HG03442 (cell line): ENCODE measurements around the gene CERK.
"Not testable (repeated sequence)": the region's sequence is repeated elsewhere in the genome, so short reads cannot be mapped to it uniquely, and the experiment has no call there.

Experiments used
- ATAC-seq: cut with Tn5 transposase; IDR thresholded peaks from one replicate; pipeline ENCODE4 v1.9.1; 2021; ENCODE audit warnings: mild to moderate bottlenecking, moderate library complexity; ENCODE audit not compliant: unreplicated experiment

Gene CERK

DNA sequence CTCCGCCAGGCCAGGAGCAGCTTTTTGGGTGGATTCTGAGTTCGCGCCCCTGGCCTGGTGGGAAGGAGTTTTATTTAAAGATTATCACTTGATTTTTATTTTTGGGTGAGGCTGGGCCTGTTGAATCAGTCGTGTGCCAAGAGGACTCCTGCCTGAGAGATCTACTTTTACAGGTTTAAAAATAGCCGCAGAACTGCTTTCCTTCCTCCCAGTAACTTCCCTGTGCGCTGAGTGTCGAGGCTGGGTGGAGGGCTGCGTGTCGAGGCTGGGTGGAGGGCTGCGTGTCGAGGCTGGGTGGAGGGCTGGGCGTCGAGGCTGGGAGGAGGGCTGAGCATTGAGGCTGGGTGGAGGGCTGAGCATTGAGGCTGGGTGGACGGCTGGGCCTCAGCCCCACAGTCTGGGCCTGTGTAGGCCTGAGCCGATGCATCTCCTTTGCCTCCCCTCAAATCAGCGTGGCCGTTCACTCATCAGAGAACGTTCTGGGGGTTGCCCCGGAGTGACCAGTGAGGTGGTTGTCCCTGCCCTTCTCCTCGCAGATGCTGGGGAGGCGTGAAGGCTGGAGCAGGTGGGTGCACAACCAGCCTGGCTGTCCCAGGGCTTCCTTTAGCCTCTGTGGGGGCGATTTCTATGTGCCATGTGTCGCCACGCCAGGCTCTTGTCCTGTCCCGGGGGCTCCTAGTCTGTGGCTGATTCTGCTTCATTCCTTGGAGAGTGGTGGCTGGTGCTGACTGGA is 87.8 kb downstream of the CERK start:
- ATAC-seq: no peak

DNA sequence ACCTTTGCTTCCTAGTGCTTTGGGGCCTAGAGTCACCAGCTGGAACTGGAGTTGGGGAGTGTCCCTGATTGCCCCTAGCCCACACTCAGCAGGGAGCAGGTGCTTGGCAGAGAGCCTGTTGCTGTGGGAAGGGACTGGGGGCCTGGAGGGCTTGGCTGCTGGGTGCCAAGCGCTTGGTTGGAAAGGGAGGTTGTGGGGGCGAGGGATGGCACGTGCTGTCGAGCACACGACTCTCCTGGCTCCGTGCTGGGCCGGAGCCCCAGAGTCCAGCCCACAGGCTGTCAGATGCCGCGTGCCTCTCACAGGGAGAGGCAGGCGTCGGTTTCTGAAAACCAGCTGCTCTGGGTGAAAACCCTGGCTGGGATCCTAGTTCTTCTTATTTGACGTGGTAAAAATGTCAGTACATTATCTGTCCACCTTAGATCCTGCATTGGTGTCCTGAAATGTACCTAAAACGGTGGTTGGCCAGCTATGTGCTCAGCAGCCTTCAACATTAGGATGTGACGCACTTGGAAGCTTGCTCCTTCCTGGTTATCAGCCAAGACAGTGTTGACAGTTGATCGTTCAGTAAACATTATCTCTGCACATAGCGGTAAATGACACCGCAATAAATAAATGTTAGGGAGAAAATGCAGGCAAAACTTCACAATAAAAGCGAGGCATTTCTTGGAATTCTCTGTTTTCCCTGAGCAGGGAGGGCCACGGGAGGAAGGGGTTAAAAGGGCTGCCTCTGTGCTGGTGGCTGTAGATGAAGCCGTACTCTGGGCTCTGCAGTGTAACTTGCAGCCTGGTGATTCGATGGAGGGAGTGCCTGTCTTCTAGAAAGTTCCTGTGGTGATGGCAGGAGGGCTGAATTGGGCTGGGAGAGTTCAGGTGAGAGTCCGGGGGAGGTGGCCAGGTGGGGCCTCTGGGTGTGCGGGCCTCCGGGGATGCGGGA is 88.6 kb downstream of the CERK start:
- ATAC-seq: no peak

DNA sequence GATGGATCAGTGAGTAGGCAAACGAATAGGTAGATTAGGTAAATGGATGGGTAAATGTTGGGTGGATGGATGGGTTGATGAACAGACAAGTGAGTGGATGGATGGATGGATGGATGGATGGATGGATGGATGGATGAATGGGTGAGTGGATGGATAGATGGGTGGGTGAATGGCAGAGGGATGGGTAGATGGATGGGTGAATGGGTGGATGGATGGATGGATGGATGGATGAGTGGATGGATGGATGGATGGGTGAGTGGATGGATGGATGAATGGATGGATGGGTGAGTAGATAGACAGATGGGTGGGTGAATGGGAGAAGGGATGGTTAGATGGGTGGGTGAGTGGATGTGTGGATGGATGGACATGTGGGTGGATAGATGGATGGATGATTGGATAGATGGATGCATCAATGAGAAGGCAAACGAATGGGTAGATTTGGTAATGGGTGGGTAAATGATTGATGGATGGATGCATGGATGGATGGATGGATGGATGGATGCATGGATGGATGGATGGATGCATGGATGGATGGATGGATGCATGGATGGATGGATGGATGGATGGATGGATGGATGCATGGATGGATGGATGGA is 89.7 kb downstream of the CERK start:
- ATAC-seq: not testable (repeated sequence)

DNA sequence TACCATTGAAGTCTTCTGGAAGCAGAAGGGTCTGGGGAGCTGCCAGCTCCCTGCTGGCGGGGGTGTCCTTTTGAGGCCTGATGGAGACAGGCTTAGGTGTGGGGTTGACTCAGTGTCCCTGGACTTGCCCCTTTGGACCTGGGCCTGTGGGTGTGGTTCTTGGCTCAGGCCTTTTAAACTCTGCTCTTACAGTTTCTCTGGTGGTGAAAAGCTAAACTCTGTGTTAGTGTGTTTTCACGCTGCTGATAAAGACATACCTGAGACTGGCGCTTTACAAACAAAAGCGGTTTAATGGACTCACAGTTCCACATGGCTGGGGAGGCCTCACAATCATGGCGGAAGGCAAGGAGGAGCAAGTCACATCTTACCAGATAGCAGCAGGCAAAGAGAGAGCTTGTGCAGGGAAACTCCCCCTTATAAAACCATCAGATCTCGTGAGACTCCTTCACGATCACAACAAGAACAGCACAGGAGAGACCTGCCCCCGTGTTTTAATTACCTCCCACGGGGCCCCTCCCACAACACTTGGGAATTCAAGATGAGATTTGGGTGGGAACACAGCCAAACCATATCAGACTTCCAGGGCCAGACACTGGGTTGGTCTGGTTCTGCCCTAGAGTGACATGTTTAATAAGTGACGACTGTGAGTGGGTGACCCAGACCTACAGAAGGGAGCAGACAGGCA is 91.4 kb downstream of the CERK start:
- ATAC-seq: no peak

DNA sequence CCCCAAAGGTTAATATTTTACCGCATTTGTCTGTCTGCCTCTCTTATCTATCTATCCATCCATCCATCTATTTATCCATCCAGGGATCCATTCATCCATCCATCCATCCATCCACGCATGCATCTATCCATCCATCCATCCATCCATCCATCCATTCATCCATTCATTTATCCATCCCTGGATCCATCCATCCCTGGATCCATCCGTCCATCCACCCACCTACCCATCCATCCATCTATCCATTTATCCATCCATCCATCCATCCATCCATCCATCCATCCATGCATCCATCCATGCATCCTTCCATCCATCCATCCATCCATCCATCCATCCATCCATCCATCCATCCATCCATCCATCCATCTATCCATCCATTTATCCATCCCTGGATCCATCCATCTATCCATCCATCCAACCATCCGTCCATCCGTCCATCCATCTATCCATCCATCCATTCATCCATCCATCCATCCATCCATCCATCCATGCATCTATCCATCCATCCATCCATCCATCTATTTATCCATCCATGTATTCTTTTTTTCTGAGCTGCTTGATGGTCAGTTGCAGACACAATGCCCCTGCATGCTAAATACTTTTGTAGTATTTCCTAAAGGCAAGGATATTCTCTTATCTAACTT is 95.1 kb downstream of the CERK start:
- ATAC-seq: not testable (repeated sequence)

DNA sequence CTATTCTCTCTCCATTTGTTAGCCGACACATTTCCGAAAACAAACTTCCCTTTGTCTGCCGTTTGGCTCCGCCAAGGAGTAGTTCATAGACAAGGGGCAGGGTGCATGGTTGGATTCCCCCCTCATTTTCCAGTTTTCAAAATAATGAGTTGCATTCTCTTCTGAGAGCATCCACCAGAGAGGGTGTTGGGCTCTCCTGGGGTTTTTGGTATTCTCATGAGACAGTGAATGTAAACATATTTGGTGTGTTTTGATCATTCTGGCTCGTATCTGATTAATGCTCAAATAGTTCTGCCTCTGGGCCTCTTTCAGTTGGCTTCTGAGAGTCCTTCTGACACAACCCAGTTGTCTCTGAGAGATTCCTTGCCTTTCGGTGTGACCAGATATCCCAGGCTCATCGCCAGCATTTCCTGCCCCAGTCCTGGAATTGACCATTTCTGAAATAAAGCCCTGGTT is 96.2 kb downstream of the CERK start:
- no peak for ATAC-seq

DNA sequence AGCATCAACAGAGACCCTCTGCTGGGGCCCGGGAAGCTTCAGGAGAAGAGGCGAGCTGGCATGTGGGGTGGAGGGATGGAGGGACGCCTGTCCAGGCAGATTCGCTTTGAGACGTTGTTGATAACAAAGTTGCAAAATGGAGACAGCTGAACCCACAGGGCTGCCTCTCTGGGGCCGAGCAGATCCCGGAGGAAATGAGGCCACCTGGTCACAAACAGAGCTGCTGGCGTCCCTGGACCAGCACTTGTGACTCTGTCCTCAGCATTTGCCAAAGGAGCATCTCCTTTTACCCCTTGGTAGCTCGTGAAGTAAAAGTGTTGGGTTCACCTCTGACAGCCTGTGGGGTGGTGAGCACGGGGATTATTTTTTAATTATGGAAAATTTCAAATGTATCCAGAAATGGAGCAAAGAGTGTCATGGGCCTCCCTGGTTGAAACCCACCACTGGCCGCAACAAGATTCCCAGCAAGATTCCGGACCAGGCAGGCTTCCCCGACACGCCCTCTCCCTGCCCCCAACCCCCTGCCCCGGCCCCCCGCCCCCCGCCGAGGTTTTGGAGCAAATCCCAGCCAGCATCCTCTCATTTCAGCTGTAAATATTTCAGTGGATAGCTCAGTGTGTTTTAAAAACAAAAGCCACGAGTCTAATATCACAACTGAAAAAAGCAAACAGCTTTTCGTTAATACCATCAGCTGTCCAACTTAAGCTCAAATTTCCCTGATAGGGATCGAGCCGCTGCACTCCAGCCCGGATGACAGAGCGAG is 97.6 kb downstream of the CERK start:
- ATAC-seq: no peak

DNA sequence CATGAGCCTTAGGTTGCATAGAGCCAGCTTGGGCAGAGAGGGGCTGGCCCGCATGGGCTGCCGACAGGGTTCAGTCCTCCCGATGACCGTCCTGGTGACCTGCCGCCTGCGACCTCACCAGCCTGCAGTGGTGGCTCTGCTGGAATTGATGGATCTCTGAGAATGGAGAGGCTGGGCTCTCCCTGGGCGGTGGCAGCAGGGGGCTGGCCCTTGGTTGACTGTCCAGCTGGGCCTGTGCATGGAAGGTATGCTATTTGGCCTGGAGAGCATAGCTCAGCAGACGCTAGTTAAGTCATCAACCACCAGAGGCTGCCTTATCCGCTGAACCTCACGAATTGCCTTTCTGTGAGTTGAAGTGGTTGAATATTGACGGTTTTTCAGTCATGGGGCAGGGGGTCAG is 98.2 kb downstream of the CERK start:
- ATAC-seq: no peak

DNA sequence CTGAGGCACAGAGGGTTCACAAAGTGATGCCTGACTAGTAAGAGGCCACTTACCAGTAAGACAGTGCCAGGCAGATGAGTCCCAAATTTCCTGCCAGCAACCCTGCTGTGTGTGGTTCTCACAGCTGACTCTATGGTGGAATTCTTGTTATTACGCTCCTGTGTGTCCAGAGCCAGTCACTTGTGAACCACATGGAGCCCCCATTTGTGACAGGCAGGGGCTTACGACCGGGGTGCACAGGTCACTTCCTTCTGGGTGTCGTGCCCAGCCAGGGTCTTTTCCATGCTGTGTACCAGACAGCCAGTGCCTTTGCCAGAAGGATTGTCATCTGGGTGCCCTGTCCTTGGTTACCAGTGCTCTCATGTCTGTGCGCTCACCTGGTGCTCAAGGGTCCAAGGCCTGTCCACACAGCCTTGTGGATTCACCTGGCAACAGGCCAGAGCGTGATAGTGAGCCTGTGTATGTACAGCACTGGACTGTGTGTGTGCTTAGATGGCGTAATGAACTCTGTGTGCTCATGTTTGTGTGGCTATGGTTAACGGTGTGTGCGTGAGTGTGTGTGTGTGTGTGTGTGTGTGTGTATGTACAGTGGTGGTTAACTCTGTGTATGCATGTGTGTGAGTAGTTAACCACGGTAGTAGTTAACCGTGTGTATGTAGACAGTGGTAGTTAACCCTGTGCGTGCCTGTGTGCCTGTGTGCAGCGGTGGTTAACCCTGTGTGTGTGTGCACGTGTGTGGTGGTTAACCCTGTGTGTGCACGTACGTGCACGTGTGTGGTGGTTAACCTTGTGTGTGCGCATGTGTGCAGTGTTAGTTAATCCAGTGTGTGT is 99.2 kb downstream of the CERK start:
- no peak for ATAC-seq

DNA sequence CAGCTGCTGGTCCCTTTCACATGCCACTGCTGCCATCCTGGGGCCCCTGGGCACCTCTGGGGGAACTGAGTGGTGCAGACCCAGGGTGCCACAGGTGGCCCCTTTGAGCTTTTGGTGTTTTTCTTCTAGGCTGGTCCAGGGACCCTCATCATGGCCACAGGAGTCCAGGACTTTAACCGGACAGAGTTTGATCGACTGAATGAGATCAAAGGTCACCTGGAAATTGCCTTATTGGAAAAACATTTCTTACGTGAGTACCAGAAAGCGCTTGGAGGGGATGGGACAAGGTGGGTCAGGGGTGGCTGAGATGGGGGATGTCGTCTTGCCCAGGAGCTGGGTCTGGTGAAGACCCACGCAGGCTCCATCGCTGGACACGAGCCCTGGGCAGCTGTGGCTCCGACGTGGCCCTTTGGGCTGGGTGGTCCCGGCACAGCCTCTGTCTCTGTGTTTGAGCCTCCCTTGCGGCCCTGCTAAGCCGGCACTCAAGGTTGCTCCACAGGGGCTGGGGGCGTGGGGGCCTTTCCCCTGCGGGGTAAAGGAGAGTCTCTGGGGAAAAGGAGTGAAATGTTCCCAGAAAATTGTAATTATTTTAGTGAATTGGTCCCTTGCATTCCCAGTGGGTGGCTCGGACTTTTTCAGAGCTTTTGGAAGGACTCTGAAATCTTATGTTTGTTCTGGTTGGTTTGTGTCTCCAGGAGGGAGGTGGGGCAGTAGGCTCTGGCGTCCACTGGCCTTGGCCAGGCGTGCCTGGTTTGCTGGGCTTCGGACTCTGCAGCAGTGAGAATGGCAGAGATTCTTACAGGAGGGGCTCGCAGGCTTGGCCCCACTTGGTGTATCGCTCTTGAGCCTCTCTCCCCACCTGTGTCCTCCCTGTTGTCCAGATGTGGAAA is 100.1 kb downstream of the CERK start:
- no peak for ATAC-seq

DNA sequence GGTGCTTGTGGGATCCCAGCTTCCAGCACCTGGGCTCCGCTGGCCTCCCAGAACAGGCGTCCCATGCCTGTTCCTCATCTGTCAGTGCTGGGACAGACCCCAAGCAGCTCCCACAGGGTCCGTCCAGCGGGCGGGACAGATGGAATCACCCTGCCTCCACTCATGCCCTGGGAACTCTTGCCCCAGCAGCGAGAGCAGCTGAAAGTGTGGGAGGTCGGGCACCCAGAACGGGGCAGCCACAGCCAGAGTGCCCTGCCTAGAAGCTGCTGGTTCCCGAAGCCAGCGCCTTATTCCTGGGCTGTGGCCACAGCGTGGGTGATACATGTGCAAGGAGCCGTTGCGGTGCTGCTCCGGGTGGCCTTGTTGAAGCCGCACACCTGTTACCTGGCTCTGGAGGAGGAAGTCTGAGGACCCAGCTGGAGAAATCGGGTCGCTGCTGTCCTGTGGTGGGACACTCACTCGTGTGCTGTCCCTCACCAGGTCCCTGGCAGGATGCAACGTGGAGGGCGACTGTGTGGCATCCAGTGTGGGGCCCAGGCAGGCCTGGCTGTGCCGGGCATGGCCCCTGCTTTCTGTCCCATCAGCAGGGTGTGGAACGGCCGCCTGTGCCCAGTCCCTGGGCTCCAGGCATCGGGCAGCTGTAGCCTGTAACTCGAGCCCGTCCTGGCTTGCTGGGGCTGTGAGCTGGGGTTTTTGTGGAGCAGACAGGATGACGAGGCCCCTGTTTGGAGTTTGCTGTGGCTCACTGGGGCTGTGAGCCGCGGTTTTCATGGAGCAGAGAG is 101.6 kb downstream of the CERK start:
- ATAC-seq: no peak

DNA sequence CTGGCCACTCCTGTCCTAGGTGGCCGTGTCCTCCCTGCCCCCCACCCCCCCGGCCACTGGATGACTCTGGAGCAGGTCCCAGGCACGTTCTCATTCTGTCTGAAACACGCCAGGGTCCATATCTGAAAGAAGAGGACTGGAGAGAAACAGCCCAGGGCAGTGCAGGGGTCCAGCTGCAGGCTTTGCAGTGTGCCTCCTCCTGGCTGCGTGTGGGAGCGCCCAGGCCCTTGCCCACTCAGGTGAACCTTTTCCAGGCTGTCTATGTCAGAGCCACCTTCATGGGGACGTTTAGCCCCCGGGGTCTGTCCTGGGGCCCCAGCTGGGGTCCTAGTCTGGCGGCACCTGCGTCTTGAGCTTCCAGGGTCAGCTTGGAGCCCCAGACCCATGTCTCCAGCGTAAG is 102.3 kb downstream of the CERK start:
- no peak for ATAC-seq

DNA sequence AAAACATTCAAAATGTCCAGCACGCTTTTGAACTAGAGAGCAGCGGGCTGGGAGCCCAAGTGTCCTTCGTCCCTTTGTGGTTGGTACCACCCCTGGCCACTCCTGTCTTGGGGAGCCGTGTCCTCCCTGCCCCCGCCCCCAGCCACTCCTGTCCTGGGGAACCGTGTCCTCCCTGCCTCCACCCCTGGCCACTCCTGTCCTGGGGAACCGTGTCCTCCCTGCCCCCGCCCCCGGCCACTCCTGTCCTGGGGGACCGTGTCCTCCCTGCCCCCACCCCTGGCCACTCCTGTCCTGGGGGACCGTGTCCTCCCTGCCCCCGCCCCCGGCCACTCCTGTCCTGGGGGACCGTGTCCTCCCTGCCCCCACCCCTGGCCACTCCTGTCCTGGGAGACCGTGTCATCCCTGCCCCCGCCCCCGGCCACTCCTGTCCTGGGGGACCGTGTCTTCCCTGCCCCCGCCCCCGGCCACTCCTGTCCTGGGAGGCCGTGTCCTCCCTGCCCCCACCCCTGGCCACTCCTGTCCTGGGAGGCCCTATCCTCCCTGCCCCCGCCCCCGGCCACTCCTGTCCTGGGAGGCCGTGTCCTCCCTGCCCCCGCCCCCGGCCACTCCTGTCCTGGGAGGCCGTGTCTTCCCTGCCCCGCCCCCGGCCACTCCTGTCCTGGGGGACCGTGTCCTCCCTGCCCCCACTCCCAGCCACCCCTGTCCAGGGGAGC is 102.9 kb downstream of the CERK start:
- ATAC-seq: not testable (repeated sequence)
